Neural crest cell (in vitro differentiated cells): ENCODE measurements around the gene DCTN2. TPM values are rescaled to one million over a fixed set of nuclear protein-coding genes. Genes with fewer than 3 reads are reported as not detected.

Experiments
- DNase-seq: peaks from one replicate; pipeline ENCODE4 v3.0.0; 2021; ENCODE audit warnings: low read depth, mixed read lengths, low spot score
- H3K27ac Mint-ChIP-seq: one replicate; pipeline ENCODE4 v1.8.0; 2021; ENCODE audit warnings: mild to moderate bottlenecking, mixed read lengths; ENCODE audit not compliant: unreplicated experiment
- H3K27me3 Mint-ChIP-seq: 2 replicates; pipeline ENCODE4 v1.8.0; 2021; ENCODE audit warnings: low read depth, mild to moderate bottlenecking, mixed read lengths
- H3K36me3 Mint-ChIP-seq: 2 replicates; pipeline ENCODE4 v1.8.0; 2021; ENCODE audit warnings: low read depth, mild to moderate bottlenecking, mixed read lengths
- H3K4me1 Mint-ChIP-seq: 2 replicates; pipeline ENCODE4 v1.8.0; 2021; ENCODE audit warnings: mixed read lengths
- H3K4me3 Mint-ChIP-seq: one replicate; pipeline ENCODE4 v1.8.0; 2021; ENCODE audit warnings: mild to moderate bottlenecking, mixed read lengths
- H3K9me3 Mint-ChIP-seq: 2 replicates; pipeline ENCODE4 v1.8.0; 2021; ENCODE audit warnings: mixed read lengths
- total RNA-seq: library from RNA; stranded (reverse); gene quantifications from 2 replicates; pipeline ENCODE4 v1.2.1, GENCODE V29; 2021
- TF ChIP-seq, protein P1 (sequence below): fragments of 200-600 bp; sonication (generic); conservative IDR thresholded peaks from 2 replicates; pipeline ENCODE4 v1.5.0; 2021; ENCODE audit warnings: antibody characterized with exemption, mild to moderate bottlenecking

Gene DCTN2
- total RNA-seq, 1 donor from 2014 or later: 133 TPM

DNA sequence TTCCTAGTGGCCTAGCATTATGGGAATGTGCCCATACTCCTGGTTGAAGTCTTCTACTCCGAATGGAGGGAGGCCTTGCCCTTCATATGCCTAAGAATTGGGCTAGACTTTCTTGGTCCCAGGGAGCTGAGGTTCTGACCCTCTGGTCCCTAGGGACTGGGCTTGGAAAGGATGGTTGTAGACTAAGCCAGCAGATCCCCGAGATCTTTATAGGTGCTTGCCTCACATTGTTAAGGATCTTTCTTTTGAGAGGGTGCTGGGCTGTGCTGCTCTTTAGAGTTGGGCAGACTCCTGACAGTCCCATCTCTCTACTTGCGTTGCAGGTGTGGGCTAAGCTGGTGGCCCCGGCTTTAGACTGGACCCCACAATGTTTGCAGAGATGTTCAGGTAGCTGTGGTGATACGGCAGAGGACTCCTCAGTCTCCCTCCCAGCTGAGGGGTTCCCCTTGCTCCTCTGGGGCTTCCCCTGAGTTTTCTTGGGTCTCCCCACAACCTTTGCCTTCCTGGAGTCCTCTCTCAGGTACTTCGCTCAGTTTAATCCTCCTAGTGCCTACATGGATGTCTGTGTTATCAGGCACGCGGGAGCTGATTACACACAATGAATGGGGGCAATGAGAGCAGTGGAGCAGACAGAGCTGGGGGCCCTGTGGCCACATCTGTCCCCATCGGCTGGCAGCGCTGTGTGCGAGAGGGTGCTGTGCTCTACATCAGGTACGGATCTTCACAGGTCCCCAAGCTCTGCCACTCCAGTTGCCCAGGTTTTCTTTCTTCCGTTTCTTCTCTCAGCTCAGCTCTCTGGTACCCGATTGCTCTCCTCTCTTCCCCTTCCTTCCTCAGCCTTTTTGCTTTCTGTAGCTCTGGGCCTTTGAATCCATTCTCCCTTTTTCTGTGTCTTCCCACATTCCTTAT is 23.0 kb downstream of the DCTN2 start:
- DNase-seq: no peak
- H3K4me1 Mint-ChIP-seq: peaks cover 47% of the 10 kb centered on the region
- H3K36me3 Mint-ChIP-seq: peaks cover 8% of the 10 kb centered on the region
- H3K9me3 Mint-ChIP-seq: no peaks in the 10 kb centered on the region
- TF ChIP-seq, protein P1, sequence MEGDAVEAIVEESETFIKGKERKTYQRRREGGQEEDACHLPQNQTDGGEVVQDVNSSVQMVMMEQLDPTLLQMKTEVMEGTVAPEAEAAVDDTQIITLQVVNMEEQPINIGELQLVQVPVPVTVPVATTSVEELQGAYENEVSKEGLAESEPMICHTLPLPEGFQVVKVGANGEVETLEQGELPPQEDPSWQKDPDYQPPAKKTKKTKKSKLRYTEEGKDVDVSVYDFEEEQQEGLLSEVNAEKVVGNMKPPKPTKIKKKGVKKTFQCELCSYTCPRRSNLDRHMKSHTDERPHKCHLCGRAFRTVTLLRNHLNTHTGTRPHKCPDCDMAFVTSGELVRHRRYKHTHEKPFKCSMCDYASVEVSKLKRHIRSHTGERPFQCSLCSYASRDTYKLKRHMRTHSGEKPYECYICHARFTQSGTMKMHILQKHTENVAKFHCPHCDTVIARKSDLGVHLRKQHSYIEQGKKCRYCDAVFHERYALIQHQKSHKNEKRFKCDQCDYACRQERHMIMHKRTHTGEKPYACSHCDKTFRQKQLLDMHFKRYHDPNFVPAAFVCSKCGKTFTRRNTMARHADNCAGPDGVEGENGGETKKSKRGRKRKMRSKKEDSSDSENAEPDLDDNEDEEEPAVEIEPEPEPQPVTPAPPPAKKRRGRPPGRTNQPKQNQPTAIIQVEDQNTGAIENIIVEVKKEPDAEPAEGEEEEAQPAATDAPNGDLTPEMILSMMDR: no peak
- H3K4me3 Mint-ChIP-seq: peak overlapping the region; percentile 97
- H3K27me3 Mint-ChIP-seq: peaks cover 18% of the 10 kb centered on the region
- peak overlapping the region; percentile 94 for H3K27ac Mint-ChIP-seq

DNA sequence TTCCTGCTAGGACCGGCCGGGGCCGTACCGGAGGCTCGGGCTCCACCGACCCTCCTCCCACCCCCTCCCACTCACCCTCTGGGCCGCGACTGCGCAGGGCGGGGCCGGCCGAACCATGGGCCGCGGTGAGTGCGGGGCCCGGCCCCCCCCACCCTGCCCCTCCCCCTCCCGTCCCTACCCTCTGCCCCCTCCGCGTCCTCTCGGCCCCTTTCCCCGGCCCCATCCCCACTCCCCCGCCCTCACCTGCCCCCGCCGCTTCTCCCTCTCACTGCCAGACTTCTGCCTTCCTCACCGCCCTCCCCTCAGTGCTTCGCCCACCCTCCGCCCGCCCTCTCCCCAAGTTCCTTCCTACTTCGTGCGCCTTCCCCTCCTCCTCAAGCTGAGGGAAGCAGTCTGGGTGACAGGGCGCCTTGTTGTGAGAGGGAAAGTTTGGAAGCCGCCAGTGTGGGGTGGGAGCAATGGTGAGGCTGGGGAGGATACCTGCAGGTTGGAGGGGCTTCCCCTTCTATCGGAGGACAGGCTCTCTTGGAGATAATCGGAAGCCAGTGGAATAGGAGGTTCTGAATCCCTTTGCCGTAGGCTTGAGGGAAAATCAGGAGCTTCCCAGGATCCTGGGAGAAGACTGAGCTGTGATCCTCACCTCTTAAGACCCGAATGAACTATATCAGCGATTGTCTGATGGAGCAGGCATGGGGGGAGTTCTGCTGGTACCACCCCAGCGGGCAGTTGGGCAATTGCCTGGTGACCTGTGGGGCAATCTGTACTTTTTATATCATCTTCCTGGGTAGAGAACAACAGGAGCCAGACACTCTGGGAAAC is 23.9 kb downstream of the DCTN2 start:
- peak overlapping the region; percentile 94 for H3K27ac Mint-ChIP-seq
- peak overlapping the region; percentile 97 for H3K4me3 Mint-ChIP-seq
- peaks cover 13% of the 10 kb centered on the region for H3K36me3 Mint-ChIP-seq
- DNase-seq: peak; percentile 31
- peaks cover 56% of the 10 kb centered on the region for H3K4me1 Mint-ChIP-seq
- TF ChIP-seq, protein P1: no peak
- peaks cover 18% of the 10 kb centered on the region for H3K27me3 Mint-ChIP-seq
- H3K9me3 Mint-ChIP-seq: no peaks in the 10 kb centered on the region

DNA sequence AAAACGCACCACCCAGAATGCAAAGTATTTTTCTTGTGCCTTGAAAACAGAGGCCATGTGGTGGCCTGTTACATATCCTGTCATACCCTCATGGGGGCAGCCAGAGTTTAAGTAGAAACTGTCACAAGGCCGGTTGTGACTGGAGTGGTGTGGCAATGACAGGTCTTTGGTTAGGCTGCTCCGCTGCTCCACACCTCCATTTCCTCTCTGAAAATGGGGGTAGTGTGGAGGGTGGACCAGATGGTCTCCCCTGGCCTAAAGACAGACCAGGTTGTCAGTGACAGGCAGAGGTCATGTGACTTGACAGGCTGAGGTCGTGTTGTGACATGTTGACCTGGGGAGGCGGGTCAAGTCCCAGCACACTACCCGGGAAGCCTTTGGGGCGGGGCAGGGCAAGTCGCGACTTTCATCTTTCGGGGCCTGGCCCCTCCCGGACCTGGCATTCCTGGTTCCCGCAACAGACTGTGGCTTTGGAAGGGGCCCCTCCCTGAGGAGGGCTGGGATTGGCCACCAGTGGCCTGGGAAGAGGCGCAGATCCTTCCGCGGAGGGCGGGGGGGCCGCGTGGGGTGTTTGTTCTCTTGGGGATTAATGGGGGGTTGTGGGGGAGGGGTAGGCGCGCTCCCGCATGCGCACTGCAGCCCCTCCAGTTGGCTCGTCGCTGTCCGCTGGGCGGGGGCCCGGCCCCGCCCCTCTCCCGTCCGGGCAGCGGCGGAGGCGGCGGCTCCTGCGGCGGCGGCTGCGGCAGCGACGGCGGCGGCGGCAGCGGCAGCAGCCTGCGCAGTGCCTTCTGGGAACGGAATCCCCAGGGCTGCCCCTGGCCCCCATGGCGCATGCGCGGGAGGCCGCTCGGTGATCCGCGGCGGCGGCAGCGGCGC is 24.7 kb downstream of the DCTN2 start, which contains the start of gene MBD6:
Gene MBD6, plus strand, starts transcription at position 814 of the 876 bp plus-strand sequence. CDS start 1,480 bp downstream, outside the sequence.
- peak within 1 kb of the TSS; percentile 98 for H3K27ac Mint-ChIP-seq
- H3K4me1 Mint-ChIP-seq: peaks cover 60% of the 10 kb centered on the region
- peak within 1 kb of the TSS; percentile 100 for H3K4me3 Mint-ChIP-seq
- DNase-seq: peak; percentile 84
- no peaks in the 10 kb centered on the region for H3K9me3 Mint-ChIP-seq
- H3K36me3 Mint-ChIP-seq: peaks cover 16% of the 10 kb centered on the region
- peaks cover 18% of the 10 kb centered on the region for H3K27me3 Mint-ChIP-seq
- TF ChIP-seq, protein P1: no peak

DNA sequence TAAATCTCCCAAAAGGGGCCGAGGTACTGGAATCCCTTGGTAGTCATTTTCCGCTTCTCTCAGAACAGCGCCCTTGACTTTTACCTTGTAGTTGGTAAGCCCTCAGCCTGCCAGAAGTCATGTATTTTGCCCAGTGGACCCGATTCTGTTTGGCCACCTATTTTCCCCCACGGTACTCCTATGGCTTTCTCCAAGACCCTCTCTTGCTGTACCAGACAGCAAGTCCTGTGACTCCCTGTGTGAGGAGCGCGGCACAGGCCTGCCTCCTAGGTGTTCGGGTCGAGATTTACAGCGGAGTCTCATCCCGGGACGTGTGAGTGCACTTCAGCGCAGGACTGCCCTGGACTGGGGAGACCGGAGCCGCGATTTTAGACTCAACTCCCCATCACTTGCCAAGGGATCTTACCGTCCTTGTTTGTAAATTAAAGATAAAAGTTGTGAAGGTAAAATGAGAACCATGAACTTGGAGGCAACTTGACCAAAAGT is 25.4 kb downstream of the DCTN2 start:
- Mint-ChIP-seq H3K9me3 (no peaks in the 10 kb centered on the region), H3K4me3 (peak overlapping the region; percentile 100), H3K27me3 (peaks cover 18% of the 10 kb centered on the region), H3K36me3 (peaks cover 19% of the 10 kb centered on the region), H3K27ac (peak overlapping the region; percentile 98), H3K4me1 (peaks cover 60% of the 10 kb centered on the region)
- peak; percentile 28 for DNase-seq
- TF ChIP-seq, protein P1: no peak
